Measurements from ENCODE around the gene TRAPPC3.

GRCh38 chr1:36135330-36135667, 14.0 kb downstream of the TRAPPC3 start:
- no peak for TF ChIP-seq CTCF (IDR thresholded peaks at IDR 0.05)
- no peak for TF ChIP-seq POLR2A (IDR thresholded peaks at IDR 0.05)
